Measurements from ENCODE around the gene RPS10. TPM values are rescaled to one million over a fixed set of nuclear protein-coding genes. Genes with fewer than 3 reads are reported as not detected.

RPS10 gene
- 746 TPM for total RNA-seq

GRCh38 chr6:34425498-34426410 is at the start of gene RPS10:
Gene RPS10, minus strand, starts transcription at chr6:34426069. Its CDS starts 848 bp downstream, at chr6:34425221.

GRCh38 chr6:34465531-34466241 is 39.8 kb upstream of the RPS10 start, which contains the start of gene PACSIN1:
Gene PACSIN1, plus strand, starts transcription at chr6:34466076. Its CDS starts 60,230 bp downstream, at chr6:34526306.

GRCh38 chr6:34392497-34393190 is 33.2 kb downstream of the RPS10 start, which contains the start of gene NUDT3:
Gene NUDT3, minus strand, starts transcription at chr6:34392669. Its CDS starts 307 bp downstream, at chr6:34392362.

Other genes with a start within 250 kb of the RPS10 start
- gene HMGA1, start 189.2 kb downstream of the RPS10 start, total RNA-seq: 34.4 TPM
- gene SMIM29, start 177.1 kb downstream of the RPS10 start, total RNA-seq: 19.7 TPM
- gene NUDT3, start 33.4 kb downstream of the RPS10 start, total RNA-seq: 146 TPM
- gene PACSIN1, start 40.0 kb upstream of the RPS10 start, total RNA-seq: 4.1 TPM
- gene SPDEF, start 130.3 kb upstream of the RPS10 start, total RNA-seq: not detected

Data from parietal lobe (tissue), 1 donor.